NT2/D1 (cell line): ENCODE measurements around the gene ERICH4.

ENCODE experiments used
- SUZ12 ChIP-seq: IDR thresholded peaks from 2 replicates; pipeline ENCODE4 v1.6.1; 2011; ENCODE audit not compliant: insufficient read length, insufficient read depth; ENCODE audit errors: extremely low read depth
- YY1 ChIP-seq: IDR thresholded peaks from 2 replicates; pipeline ENCODE4 v1.6.1; 2011; ENCODE audit not compliant: insufficient read length, insufficient read depth
- ZNF274 ChIP-seq: IDR thresholded peaks from 2 replicates; pipeline ENCODE4 v1.6.1; 2011; ENCODE audit warnings: mild to moderate bottlenecking, low read depth, low read length

DNA sequence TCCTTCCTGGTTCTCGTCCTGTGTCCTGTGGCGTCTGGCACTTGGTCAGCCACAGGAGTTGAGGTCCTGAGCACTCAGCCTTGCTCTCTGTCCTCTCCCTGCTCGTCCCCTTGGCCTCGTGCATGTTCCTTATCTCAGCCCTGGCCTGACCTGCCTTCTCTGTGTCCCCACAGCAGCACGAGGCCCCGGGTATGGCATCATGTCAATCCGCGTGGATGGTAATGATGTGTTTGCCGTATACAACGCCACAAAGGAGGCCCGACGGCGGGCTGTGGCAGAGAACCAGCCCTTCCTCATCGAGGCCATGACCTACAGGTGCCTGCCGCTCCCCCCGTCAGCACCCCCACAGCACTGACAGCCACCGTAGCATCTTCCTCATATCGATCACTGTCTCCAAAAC is 20.5 kb upstream of the ERICH4 start:
- no peak for TF ChIP-seq SUZ12
- TF ChIP-seq YY1, result no peak
- TF ChIP-seq ZNF274, result no peak
